ENCODE results near the gene MFAP3L. TPM values are rescaled to one million over a fixed set of nuclear protein-coding genes. Genes with fewer than 3 reads are reported as not detected.

The MFAP3L gene
- total RNA-seq, 1 experiment from 2014 or later: 5.1 TPM

GRCh38 chr4:169998981-169999380 is 27.2 kb downstream of the MFAP3L start:
- Histone ChIP-seq H2BK12ac (ENCODE audit: insufficient read length, low read depth, low read length) (no peak overlapping the region), H3K18ac (ENCODE audit: insufficient read length, low read depth, low read length) (no peak overlapping the region), H2AFZ (ENCODE audit: low read length) (no peak overlapping the region), H2BK120ac (ENCODE audit: low read depth, low read length, poor library complexity, severe bottlenecking) (no peak overlapping the region), H4K91ac (ENCODE audit: insufficient read length, low read depth, low read length) (no peak overlapping the region), H2BK15ac (ENCODE audit: low read depth, low read length) (no peak overlapping the region), H3K79me2 (ENCODE audit: insufficient read depth, low read length) (no peaks in the 10 kb centered on the region), H3K56ac (ENCODE audit: insufficient read length, low read depth, low read length) (no peak overlapping the region), H3K27me3 (ENCODE audit: insufficient read depth, low read length) (no peaks in the 10 kb centered on the region), H3K4me2 (ENCODE audit: insufficient read depth, insufficient read length, low read length) (no peak overlapping the region), H4K20me1 (ENCODE audit: control insufficient read depth, insufficient read depth, insufficient read length) (no peaks in the 10 kb centered on the region), H3K9ac (ENCODE audit: extremely low read depth, insufficient read length, low read length) (no peak overlapping the region), H3K79me1 (ENCODE audit: insufficient read depth, low read depth, low read length, poor library complexity, severe bottlenecking) (no peaks in the 10 kb centered on the region), H3K23me2 (ENCODE audit: insufficient read length, low read depth, low read length, poor library complexity, severe bottlenecking) (no peaks in the 10 kb centered on the region), H4K8ac (replicated peaks; ENCODE audit: insufficient read length, low read depth, low read length) (no peak overlapping the region), H3K4me1 (ENCODE audit: insufficient read depth, low read length) (peaks cover 5% of the 10 kb centered on the region; the same call in 1 of the 2 replicates), H3T11ph (ENCODE audit: low read length) (no peak overlapping the region), H2BK20ac (ENCODE audit: low read depth, low read length, poor library complexity, severe bottlenecking) (no peak overlapping the region), H3K4ac (ENCODE audit: low read depth, low read length) (no peak overlapping the region), H3K14ac (ENCODE audit: insufficient read depth, low read length) (no peak overlapping the region), H2BK5ac (ENCODE audit: insufficient read length, low read length) (no peak overlapping the region), H3K27ac (ENCODE audit: insufficient read length, low read depth, low read length) (no peak overlapping the region), H2AK5ac (ENCODE audit: insufficient read length, low read length) (no peak overlapping the region), H4K5ac (ENCODE audit: insufficient read length, low read depth, low read length) (no peak overlapping the region), H3K9me3 (ENCODE audit: control insufficient read depth, low read depth, low read length) (no peaks in the 10 kb centered on the region), H3K23ac (ENCODE audit: insufficient read length, low read depth, low read length) (no peak overlapping the region)
- DNase-seq: no peak
- H3K36me3 Mint-ChIP-seq (ENCODE audit: insufficient read depth in 1 of 3, low read depth in 3 of 3): no peaks in the 10 kb centered on the region
- H3K27ac Mint-ChIP-seq: no peak overlapping the region
- no peak for TF ChIP-seq CTCF (conservative IDR thresholded peaks at IDR 0.05)
- no peak overlapping the region for H3K4me3 Mint-ChIP-seq
- WGBS (ENCODE audit: extremely low coverage, insufficient read length, low lambda C conversion rate): no CpG with 5 or more reads among the region's 1 CpG
- H3K9me3 Mint-ChIP-seq: no peaks in the 10 kb centered on the region
- H3K4me1 Mint-ChIP-seq: peaks cover 13 to 18% of the 10 kb centered on the region in 2 experiments
- no peaks in the 10 kb centered on the region; the same call in 1 of the 2 replicates for H3K27me3 Mint-ChIP-seq (ENCODE audit: low read depth)

Data from H9 (cell line).